ENCODE data around the gene NRTN. TPM values are rescaled to one million over a fixed set of nuclear protein-coding genes. Genes with fewer than 3 reads are reported as not detected.
A peak's percentile ranks its signal among the peaks of the same experiment; 100 is the strongest.

The NRTN gene
- total and polyA plus RNA-seq, 2 of the 13 experiments (the other 11 are each of a cell fraction or from before 2014, with no cell fraction given) = 4.1 to 5.3 TPM

DNA sequence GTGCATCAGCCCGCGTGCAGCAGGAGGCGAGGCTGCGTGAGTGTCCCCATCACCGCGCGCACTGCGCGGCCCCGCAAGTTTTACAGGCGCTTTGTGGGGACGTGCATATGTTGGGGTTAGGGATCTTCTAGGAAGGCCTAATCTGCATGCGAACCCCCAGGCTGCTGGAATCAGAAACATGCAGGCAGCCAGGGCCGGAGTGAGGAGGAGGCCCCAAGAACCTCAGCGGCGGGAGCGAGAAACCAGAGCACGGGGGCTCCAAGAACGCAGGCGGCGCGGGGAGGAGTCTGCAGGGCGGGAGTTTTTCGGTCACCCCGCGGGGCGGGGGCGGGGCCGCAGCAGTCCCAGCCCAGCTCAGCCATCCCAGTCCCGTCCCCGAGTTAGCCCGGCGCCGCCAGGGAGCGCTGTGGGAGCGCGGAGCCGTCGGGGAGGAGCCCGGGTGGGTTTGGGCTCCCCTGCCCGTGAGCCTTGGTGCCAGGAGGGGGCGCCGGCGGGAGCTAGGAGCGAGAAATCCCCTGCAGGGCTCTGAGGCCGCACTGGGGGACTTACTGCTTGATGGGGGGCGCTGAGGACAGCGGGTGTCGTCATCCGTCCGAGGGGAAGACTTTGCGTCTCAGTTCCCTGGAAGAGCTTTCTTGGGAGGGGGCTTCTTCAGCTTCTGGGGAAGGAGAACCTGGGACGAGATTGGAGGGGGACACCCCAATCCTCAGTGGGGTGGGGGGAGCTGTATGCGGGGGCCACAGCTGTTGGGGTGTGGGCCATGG, 933 bp upstream of the NRTN start (continued):
- TF ChIP-seq, protein P1, sequence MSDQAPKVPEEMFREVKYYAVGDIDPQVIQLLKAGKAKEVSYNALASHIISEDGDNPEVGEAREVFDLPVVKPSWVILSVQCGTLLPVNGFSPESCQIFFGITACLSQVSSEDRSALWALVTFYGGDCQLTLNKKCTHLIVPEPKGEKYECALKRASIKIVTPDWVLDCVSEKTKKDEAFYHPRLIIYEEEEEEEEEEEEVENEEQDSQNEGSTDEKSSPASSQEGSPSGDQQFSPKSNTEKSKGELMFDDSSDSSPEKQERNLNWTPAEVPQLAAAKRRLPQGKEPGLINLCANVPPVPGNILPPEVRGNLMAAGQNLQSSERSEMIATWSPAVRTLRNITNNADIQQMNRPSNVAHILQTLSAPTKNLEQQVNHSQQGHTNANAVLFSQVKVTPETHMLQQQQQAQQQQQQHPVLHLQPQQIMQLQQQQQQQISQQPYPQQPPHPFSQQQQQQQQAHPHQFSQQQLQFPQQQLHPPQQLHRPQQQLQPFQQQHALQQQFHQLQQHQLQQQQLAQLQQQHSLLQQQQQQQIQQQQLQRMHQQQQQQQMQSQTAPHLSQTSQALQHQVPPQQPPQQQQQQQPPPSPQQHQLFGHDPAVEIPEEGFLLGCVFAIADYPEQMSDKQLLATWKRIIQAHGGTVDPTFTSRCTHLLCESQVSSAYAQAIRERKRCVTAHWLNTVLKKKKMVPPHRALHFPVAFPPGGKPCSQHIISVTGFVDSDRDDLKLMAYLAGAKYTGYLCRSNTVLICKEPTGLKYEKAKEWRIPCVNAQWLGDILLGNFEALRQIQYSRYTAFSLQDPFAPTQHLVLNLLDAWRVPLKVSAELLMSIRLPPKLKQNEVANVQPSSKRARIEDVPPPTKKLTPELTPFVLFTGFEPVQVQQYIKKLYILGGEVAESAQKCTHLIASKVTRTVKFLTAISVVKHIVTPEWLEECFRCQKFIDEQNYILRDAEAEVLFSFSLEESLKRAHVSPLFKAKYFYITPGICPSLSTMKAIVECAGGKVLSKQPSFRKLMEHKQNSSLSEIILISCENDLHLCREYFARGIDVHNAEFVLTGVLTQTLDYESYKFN (CRISPR knock-in tag; conservative IDR thresholded peaks at IDR 0.05) = peak; percentile 60
- TF ChIP-seq NR3C1 (CRISPR knock-in tag; IDR thresholded peaks at IDR 0.05) = no peak
- no peak for TF ChIP-seq KMT2B (CRISPR knock-in tag; IDR thresholded peaks at IDR 0.05)
- TF ChIP-seq, protein P2, sequence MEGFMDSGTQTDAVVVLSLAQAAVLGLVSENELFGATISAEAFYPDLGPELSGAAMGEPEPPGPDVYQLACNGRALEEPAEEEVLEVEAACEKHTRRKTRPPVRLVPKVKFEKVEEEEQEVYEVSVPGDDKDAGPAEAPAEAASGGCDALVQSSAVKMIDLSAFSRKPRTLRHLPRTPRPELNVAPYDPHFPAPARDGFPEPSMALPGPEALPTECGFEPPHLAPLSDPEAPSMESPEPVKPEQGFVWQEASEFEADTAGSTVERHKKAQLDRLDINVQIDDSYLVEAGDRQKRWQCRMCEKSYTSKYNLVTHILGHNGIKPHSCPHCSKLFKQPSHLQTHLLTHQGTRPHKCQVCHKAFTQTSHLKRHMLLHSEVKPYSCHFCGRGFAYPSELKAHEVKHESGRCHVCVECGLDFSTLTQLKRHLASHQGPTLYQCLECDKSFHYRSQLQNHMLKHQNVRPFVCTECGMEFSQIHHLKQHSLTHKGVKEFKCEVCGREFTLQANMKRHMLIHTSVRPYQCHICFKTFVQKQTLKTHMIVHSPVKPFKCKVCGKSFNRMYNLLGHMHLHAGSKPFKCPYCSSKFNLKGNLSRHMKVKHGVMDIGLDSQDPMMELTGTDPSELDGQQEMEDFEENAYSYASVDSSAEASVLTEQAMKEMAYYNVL (CRISPR knock-in tag; IDR thresholded peaks at IDR 0.05; ENCODE audit: borderline replicate concordance) = 0 out of 2 replicates have a peak, but pooled peaks have one; percentile 46
- TF ChIP-seq, protein P3, sequence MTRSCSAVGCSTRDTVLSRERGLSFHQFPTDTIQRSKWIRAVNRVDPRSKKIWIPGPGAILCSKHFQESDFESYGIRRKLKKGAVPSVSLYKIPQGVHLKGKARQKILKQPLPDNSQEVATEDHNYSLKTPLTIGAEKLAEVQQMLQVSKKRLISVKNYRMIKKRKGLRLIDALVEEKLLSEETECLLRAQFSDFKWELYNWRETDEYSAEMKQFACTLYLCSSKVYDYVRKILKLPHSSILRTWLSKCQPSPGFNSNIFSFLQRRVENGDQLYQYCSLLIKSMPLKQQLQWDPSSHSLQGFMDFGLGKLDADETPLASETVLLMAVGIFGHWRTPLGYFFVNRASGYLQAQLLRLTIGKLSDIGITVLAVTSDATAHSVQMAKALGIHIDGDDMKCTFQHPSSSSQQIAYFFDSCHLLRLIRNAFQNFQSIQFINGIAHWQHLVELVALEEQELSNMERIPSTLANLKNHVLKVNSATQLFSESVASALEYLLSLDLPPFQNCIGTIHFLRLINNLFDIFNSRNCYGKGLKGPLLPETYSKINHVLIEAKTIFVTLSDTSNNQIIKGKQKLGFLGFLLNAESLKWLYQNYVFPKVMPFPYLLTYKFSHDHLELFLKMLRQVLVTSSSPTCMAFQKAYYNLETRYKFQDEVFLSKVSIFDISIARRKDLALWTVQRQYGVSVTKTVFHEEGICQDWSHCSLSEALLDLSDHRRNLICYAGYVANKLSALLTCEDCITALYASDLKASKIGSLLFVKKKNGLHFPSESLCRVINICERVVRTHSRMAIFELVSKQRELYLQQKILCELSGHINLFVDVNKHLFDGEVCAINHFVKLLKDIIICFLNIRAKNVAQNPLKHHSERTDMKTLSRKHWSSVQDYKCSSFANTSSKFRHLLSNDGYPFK (CRISPR knock-in tag; IDR thresholded peaks at IDR 0.05; ENCODE audit: borderline replicate concordance) = peak; percentile 62; the same call in 1 of the 2 replicates
- TF ChIP-seq NFYC (CRISPR knock-in tag; IDR thresholded peaks at IDR 0.05) = no peak
- 0 out of 2 replicates have a peak, but pooled peaks have one; percentile 38 for TF ChIP-seq IRF2 (CRISPR knock-in tag; IDR thresholded peaks at IDR 0.05)
- no peak for TF ChIP-seq RFX5 (IDR thresholded peaks at IDR 0.05; ENCODE audit: low read depth, low read length)
